Astrocyte (in vitro differentiated cells and primary cell): ENCODE measurements around the gene SYNM.

Source experiments
- CTCF ChIP-seq: IDR thresholded peaks from 2 replicates; pipeline ENCODE4 v1.5.1; 2011; ENCODE audit warnings: low read depth, mild to moderate bottlenecking, inconsistent platforms, low read length, moderate library complexity; ENCODE audit not compliant: insufficient read depth
- EZH2 ChIP-seq: IDR thresholded peaks from 2 replicates; pipeline ENCODE4 v1.6.1; 2012; ENCODE audit warnings: mild to moderate bottlenecking, low read length, inconsistent platforms; ENCODE audit not compliant: insufficient read depth

DNA sequence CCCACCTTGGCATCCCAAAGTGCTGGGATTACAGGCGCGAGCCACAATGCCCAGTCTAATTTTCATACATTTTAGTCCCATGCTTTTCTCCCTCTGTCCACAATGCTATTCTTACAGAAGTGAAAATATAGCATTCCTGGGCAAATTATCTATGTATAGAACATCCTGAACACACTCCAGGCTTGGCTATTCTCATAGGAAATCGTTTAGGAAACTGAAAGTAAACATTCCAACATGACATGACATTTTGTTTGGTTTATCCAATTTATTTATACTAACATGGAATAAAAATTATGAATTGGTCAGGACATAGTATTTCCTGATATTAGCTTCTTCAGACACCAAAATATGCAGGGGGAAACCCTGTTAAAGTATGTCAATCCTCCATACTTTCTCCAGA, 52.6 kb downstream of the SYNM start:
- TF ChIP-seq CTCF (no peak), EZH2 (no peak)
